ENCODE measurements around the gene GIPC1. TPM values are rescaled to one million over a fixed set of nuclear protein-coding genes. Genes with fewer than 3 reads are reported as not detected.

Gene GIPC1
- total RNA-seq, 1 donor from 2014 or later = 123 TPM

DNA sequence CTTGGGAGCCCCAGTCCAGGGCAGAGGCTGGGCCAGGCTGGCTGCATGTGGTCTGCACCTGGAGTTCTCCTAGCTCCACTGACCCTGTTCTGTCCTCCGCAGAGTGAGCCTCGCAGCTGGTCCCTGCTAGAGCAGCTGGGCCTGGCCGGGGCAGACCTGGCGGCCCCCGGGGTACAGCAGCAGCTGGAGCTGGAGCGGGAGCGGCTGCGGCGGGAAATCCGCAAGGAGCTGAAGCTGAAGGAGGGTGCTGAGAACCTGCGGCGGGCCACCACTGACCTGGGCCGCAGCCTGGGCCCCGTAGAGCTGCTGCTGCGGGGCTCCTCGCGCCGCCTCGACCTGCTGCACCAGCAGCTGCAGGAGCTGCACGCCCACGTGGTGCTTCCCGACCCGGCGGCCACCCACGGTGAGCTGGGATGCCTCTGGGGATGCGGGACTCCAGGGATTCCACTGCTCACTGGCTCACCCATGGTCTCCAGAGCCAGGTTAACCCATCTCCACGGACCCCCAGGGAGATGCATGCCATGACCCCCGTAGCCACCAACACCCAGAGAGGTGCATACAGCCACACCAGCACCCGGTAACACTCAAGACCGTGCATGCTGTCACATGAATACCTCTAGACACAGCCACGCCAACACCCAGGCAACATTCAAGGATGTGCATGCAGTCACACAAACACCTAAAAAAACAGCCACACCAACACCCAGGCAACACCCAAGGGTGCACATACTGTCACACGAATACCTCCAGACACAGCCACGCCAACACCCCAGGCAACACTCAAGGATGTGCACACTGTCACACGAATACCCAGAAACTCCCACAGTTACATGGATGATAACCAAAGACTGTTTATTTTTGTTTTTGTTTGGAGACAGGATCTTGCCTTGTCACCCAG, 54.6 kb downstream of the GIPC1 start:
- no peak for DNase-seq (ENCODE audit: extremely low spot score, unreplicated experiment)
- H3K4me3 Mint-ChIP-seq = no peak overlapping the region
- H3K36me3 Mint-ChIP-seq = peaks cover 9% of the 10 kb centered on the region
- no peak overlapping the region for H3K27ac Mint-ChIP-seq
- no peaks in the 10 kb centered on the region for H3K27me3 Mint-ChIP-seq
- H3K4me1 Mint-ChIP-seq (ENCODE audit: unreplicated experiment) = peaks cover 6% of the 10 kb centered on the region
- H3K9me3 Mint-ChIP-seq = no peaks in the 10 kb centered on the region
- TF ChIP-seq, protein P1, sequence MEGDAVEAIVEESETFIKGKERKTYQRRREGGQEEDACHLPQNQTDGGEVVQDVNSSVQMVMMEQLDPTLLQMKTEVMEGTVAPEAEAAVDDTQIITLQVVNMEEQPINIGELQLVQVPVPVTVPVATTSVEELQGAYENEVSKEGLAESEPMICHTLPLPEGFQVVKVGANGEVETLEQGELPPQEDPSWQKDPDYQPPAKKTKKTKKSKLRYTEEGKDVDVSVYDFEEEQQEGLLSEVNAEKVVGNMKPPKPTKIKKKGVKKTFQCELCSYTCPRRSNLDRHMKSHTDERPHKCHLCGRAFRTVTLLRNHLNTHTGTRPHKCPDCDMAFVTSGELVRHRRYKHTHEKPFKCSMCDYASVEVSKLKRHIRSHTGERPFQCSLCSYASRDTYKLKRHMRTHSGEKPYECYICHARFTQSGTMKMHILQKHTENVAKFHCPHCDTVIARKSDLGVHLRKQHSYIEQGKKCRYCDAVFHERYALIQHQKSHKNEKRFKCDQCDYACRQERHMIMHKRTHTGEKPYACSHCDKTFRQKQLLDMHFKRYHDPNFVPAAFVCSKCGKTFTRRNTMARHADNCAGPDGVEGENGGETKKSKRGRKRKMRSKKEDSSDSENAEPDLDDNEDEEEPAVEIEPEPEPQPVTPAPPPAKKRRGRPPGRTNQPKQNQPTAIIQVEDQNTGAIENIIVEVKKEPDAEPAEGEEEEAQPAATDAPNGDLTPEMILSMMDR (conservative IDR thresholded peaks at IDR 0.05) = no peak

DNA sequence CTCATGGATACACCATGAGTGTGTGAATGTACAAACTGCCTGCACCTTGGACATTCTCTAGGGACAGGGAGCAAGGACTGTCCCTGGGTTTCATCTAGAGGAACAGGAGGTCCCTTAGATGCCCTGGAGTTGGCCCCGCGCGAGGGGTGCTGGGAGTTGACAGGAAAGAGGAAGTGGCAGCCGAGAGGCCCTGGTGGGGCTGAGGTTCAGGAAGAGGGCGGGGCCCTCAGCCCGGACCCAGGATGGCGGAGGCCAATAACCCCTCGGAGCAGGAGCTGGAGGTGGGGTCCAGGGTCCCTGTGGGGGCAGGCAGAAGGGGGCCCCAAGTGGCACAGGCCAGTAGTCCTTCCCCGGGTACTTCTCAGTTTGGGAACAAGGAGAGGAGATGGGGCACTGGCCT, 55.9 kb downstream of the GIPC1 start:
- no peaks in the 10 kb centered on the region for H3K27me3 Mint-ChIP-seq
- H3K4me3 Mint-ChIP-seq = no peak overlapping the region
- peaks cover 9% of the 10 kb centered on the region for H3K36me3 Mint-ChIP-seq
- H3K4me1 Mint-ChIP-seq (ENCODE audit: unreplicated experiment) = peaks cover 6% of the 10 kb centered on the region
- H3K27ac Mint-ChIP-seq = no peak overlapping the region
- no peaks in the 10 kb centered on the region for H3K9me3 Mint-ChIP-seq
- TF ChIP-seq, protein P1 (conservative IDR thresholded peaks at IDR 0.05) = no peak
- DNase-seq (ENCODE audit: extremely low spot score, unreplicated experiment) = no peak

DNA sequence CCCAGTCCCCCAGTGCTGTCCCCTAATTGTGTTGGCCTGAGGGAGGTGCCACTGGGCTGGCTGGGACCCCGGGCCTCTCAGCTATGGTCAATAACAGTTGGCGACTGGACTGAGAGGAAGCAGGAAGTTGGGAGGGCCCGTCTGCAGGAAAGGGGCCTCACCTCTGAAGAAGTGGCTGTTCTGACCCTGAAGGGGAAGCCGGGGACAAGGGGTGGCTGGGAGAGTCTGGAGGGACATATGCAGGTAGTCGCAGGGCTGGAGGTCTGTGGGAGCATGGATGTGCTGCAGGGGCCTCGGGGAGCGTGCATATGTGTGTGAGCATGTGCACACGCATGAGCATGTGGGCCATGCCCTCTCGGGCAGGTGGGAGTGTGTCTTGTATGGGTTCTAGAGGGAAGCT, 56.9 kb downstream of the GIPC1 start:
- H3K4me3 Mint-ChIP-seq = no peak overlapping the region
- DNase-seq (ENCODE audit: extremely low spot score, unreplicated experiment) = no peak
- H3K36me3 Mint-ChIP-seq = peaks cover 4% of the 10 kb centered on the region
- H3K27ac Mint-ChIP-seq = no peak overlapping the region
- H3K27me3 Mint-ChIP-seq = no peaks in the 10 kb centered on the region
- peaks cover 14% of the 10 kb centered on the region for H3K4me1 Mint-ChIP-seq (ENCODE audit: unreplicated experiment)
- H3K9me3 Mint-ChIP-seq = no peaks in the 10 kb centered on the region
- TF ChIP-seq, protein P1 (conservative IDR thresholded peaks at IDR 0.05) = no peak

DNA sequence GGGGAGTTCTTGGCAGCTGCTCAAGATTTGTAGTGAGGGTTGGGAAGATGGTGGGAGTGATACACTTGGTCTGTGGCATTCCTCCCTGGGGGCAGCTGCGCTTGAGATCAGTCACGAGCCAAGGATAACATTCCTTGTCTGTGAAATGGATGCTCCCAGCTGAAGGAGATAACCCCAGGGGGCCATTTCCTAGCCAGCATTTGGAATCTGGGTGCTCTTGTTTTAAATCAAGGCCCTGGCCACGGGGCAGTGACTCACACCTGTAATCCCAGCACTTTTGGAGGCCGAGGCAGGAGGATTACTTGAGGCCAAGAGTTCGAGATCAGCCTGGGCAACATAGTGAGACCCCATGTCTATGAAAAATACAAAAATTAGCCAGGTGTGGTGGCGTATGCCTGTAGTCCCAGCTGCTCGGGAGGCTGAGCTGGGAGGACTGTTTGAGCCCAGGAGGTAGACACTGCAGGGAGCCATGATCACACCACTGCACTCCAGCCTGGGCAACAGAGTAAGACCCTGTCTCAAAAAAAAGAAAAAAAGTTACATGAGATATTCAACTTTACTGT, 58.3 kb downstream of the GIPC1 start:
- Mint-ChIP-seq H3K36me3 (peaks cover 4% of the 10 kb centered on the region), H3K27me3 (no peaks in the 10 kb centered on the region), H3K4me1 (ENCODE audit: unreplicated experiment) (peaks cover 14% of the 10 kb centered on the region), H3K9me3 (no peaks in the 10 kb centered on the region), H3K4me3 (no peak overlapping the region), H3K27ac (no peak overlapping the region)
- DNase-seq (ENCODE audit: extremely low spot score, unreplicated experiment) = no peak
- TF ChIP-seq, protein P1 (conservative IDR thresholded peaks at IDR 0.05) = no peak

DNA sequence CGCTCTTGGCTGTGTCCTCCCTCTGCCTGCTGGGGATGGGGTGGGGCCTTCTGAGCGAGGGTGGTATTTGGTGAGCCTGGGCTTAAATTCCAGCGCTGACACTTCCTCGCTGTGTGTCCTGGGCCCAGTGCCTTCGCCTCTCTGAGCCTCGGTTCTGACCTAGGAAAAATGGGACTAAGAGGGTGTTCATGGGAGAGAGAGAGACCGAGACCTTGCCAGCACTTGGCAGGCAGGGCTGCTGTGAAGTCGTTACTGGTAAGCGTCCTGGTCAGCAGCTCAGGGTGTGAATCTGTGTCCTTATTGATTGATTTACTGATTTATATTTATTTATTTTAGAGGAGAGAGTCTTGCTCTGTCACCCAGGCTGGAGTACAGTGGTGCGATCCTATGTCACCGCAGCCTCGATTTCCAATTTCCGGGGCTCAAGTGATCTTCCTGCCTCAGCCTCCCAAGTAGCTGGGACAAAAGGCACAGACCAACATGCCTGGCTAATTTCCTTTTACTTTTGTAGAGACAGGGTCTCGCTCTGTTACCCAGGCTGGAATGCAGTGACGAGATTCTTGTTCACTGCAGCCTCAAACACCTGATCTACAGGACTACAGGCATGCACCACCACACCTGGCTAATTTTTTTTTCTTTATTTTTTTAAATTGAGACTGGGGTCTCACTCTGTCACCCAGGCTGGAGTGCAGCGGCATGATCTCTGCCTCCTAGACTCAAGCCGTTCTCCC, 60.4 kb downstream of the GIPC1 start:
- Mint-ChIP-seq H3K4me1 (ENCODE audit: unreplicated experiment) (peaks cover 17% of the 10 kb centered on the region), H3K36me3 (no peaks in the 10 kb centered on the region), H3K27me3 (peaks cover 8% of the 10 kb centered on the region), H3K9me3 (no peaks in the 10 kb centered on the region), H3K4me3 (peak overlapping the region; percentile 87), H3K27ac (no peak overlapping the region)
- TF ChIP-seq, protein P1 (conservative IDR thresholded peaks at IDR 0.05) = no peak
- DNase-seq (ENCODE audit: extremely low spot score, unreplicated experiment) = no peak
